Measurements from ENCODE around the gene NECTIN2. TPM values are rescaled to one million over a fixed set of nuclear protein-coding genes. Genes with fewer than 3 reads are reported as not detected.

NECTIN2 gene
- total RNA-seq, 4 donors from 2014 or later: 56.2 to 78.2 (median 67.5) TPM

DNA sequence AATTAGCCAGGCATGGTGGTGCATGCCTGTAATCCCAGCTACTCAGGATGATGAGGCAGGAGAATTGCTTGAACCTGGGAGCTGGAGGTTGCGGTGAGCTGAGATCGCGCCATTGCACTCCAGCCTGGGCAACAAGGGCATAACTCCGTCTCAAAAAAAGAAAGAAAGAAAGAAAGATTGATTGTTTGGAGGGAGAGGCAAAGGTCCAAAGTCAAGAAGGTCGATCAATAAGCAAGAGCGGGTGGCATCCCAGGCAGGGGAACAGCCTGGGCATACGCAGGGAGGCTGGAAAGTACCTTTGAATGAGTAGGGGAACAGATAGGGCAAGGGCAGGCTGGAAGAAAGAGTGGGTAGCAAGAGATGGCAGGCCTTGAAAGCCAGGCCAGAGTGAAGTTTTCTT is 84.0 kb downstream of the NECTIN2 start:
- Histone ChIP-seq H3K4me3 (no peak overlapping the region), H3K4me1 (peaks cover 22% of the 10 kb centered on the region), H3K9me3 (no peaks in the 10 kb centered on the region), H3K36me3 (no peaks in the 10 kb centered on the region), H3K27ac (no peak overlapping the region), H3K27me3 (no peaks in the 10 kb centered on the region)
- TF ChIP-seq POLR2AphosphoS5 (IDR thresholded peaks at IDR 0.05) (no peak), POLR2A (IDR thresholded peaks at IDR 0.05) (no peak), EP300 (IDR thresholded peaks at IDR 0.05) (no peak)
- TF ChIP-seq, protein P1, sequence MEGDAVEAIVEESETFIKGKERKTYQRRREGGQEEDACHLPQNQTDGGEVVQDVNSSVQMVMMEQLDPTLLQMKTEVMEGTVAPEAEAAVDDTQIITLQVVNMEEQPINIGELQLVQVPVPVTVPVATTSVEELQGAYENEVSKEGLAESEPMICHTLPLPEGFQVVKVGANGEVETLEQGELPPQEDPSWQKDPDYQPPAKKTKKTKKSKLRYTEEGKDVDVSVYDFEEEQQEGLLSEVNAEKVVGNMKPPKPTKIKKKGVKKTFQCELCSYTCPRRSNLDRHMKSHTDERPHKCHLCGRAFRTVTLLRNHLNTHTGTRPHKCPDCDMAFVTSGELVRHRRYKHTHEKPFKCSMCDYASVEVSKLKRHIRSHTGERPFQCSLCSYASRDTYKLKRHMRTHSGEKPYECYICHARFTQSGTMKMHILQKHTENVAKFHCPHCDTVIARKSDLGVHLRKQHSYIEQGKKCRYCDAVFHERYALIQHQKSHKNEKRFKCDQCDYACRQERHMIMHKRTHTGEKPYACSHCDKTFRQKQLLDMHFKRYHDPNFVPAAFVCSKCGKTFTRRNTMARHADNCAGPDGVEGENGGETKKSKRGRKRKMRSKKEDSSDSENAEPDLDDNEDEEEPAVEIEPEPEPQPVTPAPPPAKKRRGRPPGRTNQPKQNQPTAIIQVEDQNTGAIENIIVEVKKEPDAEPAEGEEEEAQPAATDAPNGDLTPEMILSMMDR (IDR thresholded peaks at IDR 0.05): no peak
- 91% methylated on average over 7 of the region's 7 CpGs for WGBS
- DNase-seq (ENCODE audit: low spot score in 2 of 2): no peak

DNA sequence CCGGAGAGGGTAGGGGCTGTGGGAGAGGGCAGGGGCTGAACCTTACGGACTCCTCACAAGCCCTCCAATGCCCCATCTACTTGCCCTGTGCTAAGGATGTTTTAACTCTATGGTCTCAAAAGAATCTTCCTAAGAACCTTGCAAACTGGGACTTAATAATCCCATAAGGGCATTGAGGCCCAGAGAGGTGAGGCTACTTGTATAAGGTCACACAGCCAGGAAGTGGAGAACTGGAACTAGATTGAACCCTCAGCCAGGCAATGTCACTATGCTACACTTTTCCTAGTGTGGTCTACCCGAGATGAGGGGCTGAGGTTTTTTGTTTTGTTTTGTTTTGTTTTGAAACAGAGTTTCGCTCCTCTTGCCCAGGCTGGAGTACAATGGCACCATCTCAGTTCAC is 85.4 kb downstream of the NECTIN2 start:
- H3K9me3 ChIP-seq: no peaks in the 10 kb centered on the region
- DNase-seq (ENCODE audit: low spot score in 2 of 2): no peak
- WGBS: 88% methylated on average over 4 of the region's 4 CpGs

More for the DNA sequence above, 85.4 kb downstream of the NECTIN2 start:
- TF ChIP-seq, protein P1 (IDR thresholded peaks at IDR 0.05): no peak
- no peak for TF ChIP-seq POLR2AphosphoS5 (IDR thresholded peaks at IDR 0.05)
- no peak for TF ChIP-seq POLR2A (IDR thresholded peaks at IDR 0.05)
- no peak for TF ChIP-seq EP300 (IDR thresholded peaks at IDR 0.05)
- Histone ChIP-seq H3K27me3 (no peaks in the 10 kb centered on the region), H3K27ac (no peak overlapping the region), H3K36me3 (no peaks in the 10 kb centered on the region), H3K4me1 (peaks cover 8% of the 10 kb centered on the region), H3K4me3 (no peak overlapping the region)

Other genes starting within 250 kb of the NECTIN2 start
- gene IGSF23, start 232.7 kb upstream of the NECTIN2 start, total RNA-seq: not detected
- 10 to 100 TPM; 14.0 to 24.6 (median 15.5) TPM for gene PVR, start 202.4 kb upstream of the NECTIN2 start, total RNA-seq
- 10 to 100 TPM in 1 of 4 donors, 1 to 10 TPM in 3; 5.7 to 11.7 (median 8.4) TPM for gene CEACAM19, start 174.8 kb upstream of the NECTIN2 start, total RNA-seq
- gene CEACAM16, start 147.1 kb upstream of the NECTIN2 start, total RNA-seq: not detected
- gene BCL3, start 97.6 kb upstream of the NECTIN2 start, total RNA-seq: 10 to 100 TPM; 13.9 to 29.1 (median 17.9) TPM
- 10 to 100 TPM; 60.4 to 94.4 (median 65.7) TPM for gene CBLC, start 68.4 kb upstream of the NECTIN2 start, total RNA-seq
- 10 to 100 TPM; 27.4 to 67.5 (median 50.8) TPM for gene BCAM, start 37.2 kb upstream of the NECTIN2 start, total RNA-seq
- gene TOMM40, start 45.0 kb downstream of the NECTIN2 start, total RNA-seq: 10 to 100 TPM; 32.7 to 51.9 (median 47.1) TPM
- gene APOE, start 59.5 kb downstream of the NECTIN2 start, total RNA-seq: 100 to 1,000 TPM; 418 to 859 (median 594) TPM
- gene APOC1, start 68.3 kb downstream of the NECTIN2 start, total RNA-seq: 10 to 100 TPM; 38.6 to 58.3 (median 47.7) TPM
- not detected for gene APOC4, start 95.9 kb downstream of the NECTIN2 start, total RNA-seq
- 1 to 10 TPM in 2 of 4 donors, not detected in 2; 2.7 to 9.7 TPM for gene APOC2, start 99.8 kb downstream of the NECTIN2 start, total RNA-seq
- 100 to 1,000 TPM in 2 of 4 donors, 10 to 100 TPM in 2; 86.2 to 137 (median 97.5) TPM for gene CLPTM1, start 109.1 kb downstream of the NECTIN2 start, total RNA-seq
- 10 to 100 TPM in 2 of 4 donors, 1 to 10 TPM in 2; 1.4 to 16.5 (median 10.6) TPM for gene RELB, start 155.2 kb downstream of the NECTIN2 start, total RNA-seq
- 100 to 1,000 TPM in 1 of 4 donors, 10 to 100 TPM in 3; 55.3 to 135 (median 84.3) TPM for gene CLASRP, start 192.7 kb downstream of the NECTIN2 start, total RNA-seq
- gene ZNF296, start 230.2 kb downstream of the NECTIN2 start, total RNA-seq: 1 to 10 TPM; 4.3 to 5.8 (median 4.9) TPM
- gene GEMIN7, start 233.0 kb downstream of the NECTIN2 start, total RNA-seq: 10 to 100 TPM; 18.8 to 29.8 (median 20.5) TPM
- gene PPP1R37, start 246.9 kb downstream of the NECTIN2 start, total RNA-seq: 10 to 100 TPM; 24.6 to 43.1 (median 33.5) TPM

Data from suprapubic skin (tissue), 4 donors.